ENCODE results near the gene TENM4. TPM values are rescaled to one million over a fixed set of nuclear protein-coding genes. Genes with fewer than 3 reads are reported as not detected.

Gene TENM4
- total and polyA plus RNA-seq, 2 of the 13 experiments (the other 11 are each of a cell fraction or from before 2014, with no cell fraction given), result not detected

GRCh38 chr11:78932757-78933156 is 508.1 kb downstream of the TENM4 start (continued):
- TF ChIP-seq, protein P1, sequence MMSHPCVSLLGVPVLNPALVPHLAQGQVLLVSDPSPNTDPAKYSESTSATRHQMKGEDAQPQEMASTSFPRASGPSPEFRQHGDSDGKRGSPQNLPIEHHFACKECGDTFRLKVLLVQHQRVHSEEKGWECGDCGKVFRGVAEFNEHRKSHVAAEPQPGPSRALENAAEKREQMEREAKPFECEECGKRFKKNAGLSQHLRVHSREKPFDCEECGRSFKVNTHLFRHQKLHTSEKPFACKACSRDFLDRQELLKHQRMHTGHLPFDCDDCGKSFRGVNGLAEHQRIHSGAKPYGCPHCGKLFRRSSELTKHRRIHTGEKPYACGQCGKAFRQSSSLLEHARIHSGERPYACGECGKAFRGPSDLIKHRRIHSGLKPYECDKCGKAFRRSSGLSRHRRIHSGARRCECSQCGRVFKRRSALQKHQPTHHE (CRISPR knock-in tag; IDR thresholded peaks at IDR 0.05; ENCODE audit: borderline replicate concordance), result no peak
- TF ChIP-seq KLF9 (CRISPR knock-in tag; IDR thresholded peaks at IDR 0.05; ENCODE audit: low read depth), result no peak
- no peak for TF ChIP-seq ZFAT (CRISPR knock-in tag; conservative IDR thresholded peaks at IDR 0.05)

GRCh38 chr11:78931891-78932290 is 508.9 kb downstream of the TENM4 start:
- H3K4me2 ChIP-seq (ENCODE audit: low read depth, low read length), result no peak overlapping the region
- 16% methylated on average over 2 of the region's 4 CpGs for WGBS (ENCODE audit: low lambda C conversion rate)
- H3K4me3 ChIP-seq (replicated peaks in 1 of 3; ENCODE audit: insufficient read depth in 1 of 3, low read depth in 2 of 3, low read length in 3 of 3), result no peak overlapping the region
- H4K20me1 ChIP-seq (ENCODE audit: insufficient read depth, low read length), result no peaks in the 10 kb centered on the region
- no peaks in the 10 kb centered on the region for H3K9me3 ChIP-seq (ENCODE audit: low read length)
- in situ Hi-C loops (cut with HindIII; ENCODE audit: extremely low pct_ligation_motif_present, low pct_unique_long_range_greater_than_20kb) (no loop called here), intact Hi-C loops (cut with micrococcal nuclease; ENCODE audit: unreplicated experiment) (no loop called here)
- BruUV-seq (replicated peaks), result no TSS peak
- H3K79me2 ChIP-seq (ENCODE audit: insufficient read depth, low read length), result no peaks in the 10 kb centered on the region
- H2AFZ ChIP-seq (ENCODE audit: low read length), result no peak overlapping the region
- no peaks in the 10 kb centered on the region for H3K36me3 ChIP-seq (replicated peaks in 1 of 2; ENCODE audit: control insufficient read depth in 1 of 2, insufficient read depth in 2 of 2, low read length in 2 of 2)
- DNase-seq (ENCODE audit: low spot score) (no peak), ATAC-seq (no peak), FAIRE-seq (no peak)
- TF ChIP-seq POLR2AphosphoS2 (IDR thresholded peaks at IDR 0.05; ENCODE audit: low read depth, low read length) (no peak), KDM4B (CRISPR knock-in tag; IDR thresholded peaks at IDR 0.05) (no peak), ZNF7 (CRISPR knock-in tag; IDR thresholded peaks at IDR 0.05) (no peak), RCOR2 (CRISPR knock-in tag; IDR thresholded peaks at IDR 0.05) (no peak), ZNF30 (CRISPR knock-in tag; IDR thresholded peaks at IDR 0.05) (no peak), NFYC (CRISPR knock-in tag; IDR thresholded peaks at IDR 0.05) (no peak), TOPORS (CRISPR knock-in tag; IDR thresholded peaks at IDR 0.05) (no peak), ATF7 (IDR thresholded peaks at IDR 0.05) (no peak), ATF7 (CRISPR knock-in tag; IDR thresholded peaks at IDR 0.05) (no peak), MNT (IDR thresholded peaks at IDR 0.05) (no peak), IKZF1 (IDR thresholded peaks at IDR 0.05) (no peak), ZBTB38 (CRISPR knock-in tag; IDR thresholded peaks at IDR 0.05) (no peak), ZSCAN20 (CRISPR knock-in tag; IDR thresholded peaks at IDR 0.05; ENCODE audit: borderline replicate concordance) (no peak)
- no peak overlapping the region for H3K27ac ChIP-seq (ENCODE audit: extremely low read length, insufficient read depth, low read length)
- peaks cover 0 to 6% of the 10 kb centered on the region in 2 experiments; a peak in 2 of 5 replicates for H3K27me3 ChIP-seq (ENCODE audit: control insufficient read depth in 1 of 2, insufficient read depth in 2 of 2, low read length in 2 of 2)
- H3K9ac ChIP-seq (ENCODE audit: insufficient read depth, low read depth, low read length), result no peak overlapping the region
- ChIA-PET CTCF (ENCODE audit: low intra/inter-chr PET ratio, low total read pairs) (no interaction called here), POLR2A (no interaction called here)
- no peaks in the 10 kb centered on the region for H3K4me1 ChIP-seq (ENCODE audit: insufficient read depth, low read length)

Measured in HepG2 (cell line).